Thoracic aorta (tissue), 2 donors: ENCODE data around the gene OR6F1. TPM values are rescaled to one million over a fixed set of nuclear protein-coding genes. Genes with fewer than 3 reads are reported as not detected.
"Not testable (repeated sequence)": the region's sequence is repeated elsewhere in the genome, so short reads cannot be mapped to it uniquely, and the experiment has no call there.

Source experiments
- ATAC-seq: fragments of 150-250 bp; one replicate; pipeline ENCODE4 v1.8.0; 2017; ENCODE audit warnings: low read depth; ENCODE audit not compliant: insufficient number of reproducible peaks, low FRiP score
- DNase-seq: peaks from one replicate; pipeline ENCODE4 v3.0.0-alpha.2; 2020; ENCODE audit warnings: low spot score
- H3K27ac ChIP-seq, 2 donors: fragments of 200-600 bp; sonication (generic); 1 replicate in 1 of 2; 2 replicates in 1 of 2; pipeline ENCODE4 v1.5.1; 2016; ENCODE audit warnings: mild to moderate bottlenecking in 2 of 2, moderate library complexity in 2 of 2
- H3K27me3 ChIP-seq: fragments of 200-600 bp; sonication (generic); replicated peaks from 2 replicates; pipeline ENCODE4 v1.6.0; 2016; ENCODE audit warnings: mild to moderate bottlenecking; ENCODE audit not compliant: insufficient read depth
- H3K36me3 ChIP-seq: fragments of 200-600 bp; sonication (generic); one replicate; pipeline ENCODE4 v1.5.1; 2016
- H3K4me1 ChIP-seq, 2 donors: fragments of 200-600 bp; sonication (generic); 1 replicate in 1 of 2; 2 replicates in 1 of 2; pipeline versions ENCODE4 v1.5.1 to v1.6.0; 2016; ENCODE audit warnings: low read depth in 2 of 2, mild to moderate bottlenecking in 1 of 2; ENCODE audit not compliant: control insufficient read depth in 1 of 2
- H3K4me3 ChIP-seq: fragments of 200-600 bp; sonication (generic); 2 replicates; pipeline ENCODE4 v1.5.1; 2016; ENCODE audit warnings: mild to moderate bottlenecking
- H3K9me3 ChIP-seq: fragments of 200-600 bp; sonication (generic); 2 replicates; pipeline ENCODE4 v1.5.1; 2016
- CTCF ChIP-seq: fragments of 200-600 bp; sonication (generic); IDR thresholded peaks from one replicate; pipeline ENCODE4 v1.5.1; 2019; ENCODE audit warnings: antibody characterized with exemption
- total RNA-seq, 2 donors: library from RNA; depleted of rRNA; stranded (reverse); fragments of >200 nt; gene quantifications; one replicate each; pipeline versions ENCODE4 v1.1.0 to v1.2.3, GENCODE V29; 2016

Gene OR6F1
- total RNA-seq, 2 donors from 2014 or later: not detected

GRCh38 chr1:247713753-247714152 lies 2.7 kb downstream of the OR6F1 start:
- Histone ChIP-seq H3K27ac (no peak overlapping the region), H3K36me3 (no peaks in the 10 kb centered on the region), H3K4me3 (no peak overlapping the region), H3K4me1 (no peaks in the 10 kb centered on the region), H3K27me3 (no peaks in the 10 kb centered on the region), H3K9me3 (no peaks in the 10 kb centered on the region)
- ATAC-seq (no peak), DNase-seq (no peak)
- no peak for TF ChIP-seq CTCF

DNA sequence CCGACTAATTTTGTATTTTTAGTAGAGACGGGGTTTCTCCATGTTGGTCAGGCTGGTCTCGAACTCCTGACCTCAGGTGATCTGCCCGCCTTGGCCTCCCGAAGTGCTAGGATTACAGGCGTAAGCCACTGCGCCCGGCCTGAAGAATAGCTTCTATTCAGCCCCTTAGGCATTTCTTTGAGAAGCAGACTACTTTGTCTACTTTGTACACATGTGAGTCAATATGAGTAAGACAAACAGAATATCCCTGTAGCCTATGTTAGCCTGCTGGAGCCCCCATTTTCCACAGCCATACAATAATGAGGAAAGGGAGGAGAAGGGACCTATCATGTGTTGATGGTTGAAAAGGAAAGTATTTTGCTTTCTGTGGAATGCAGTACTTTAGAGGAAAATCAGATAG lies 5.8 kb downstream of the OR6F1 start:
- not testable (repeated sequence) for ATAC-seq, H3K36me3 ChIP-seq, H3K4me1 ChIP-seq, H3K9me3 ChIP-seq, DNase-seq, H3K27me3 ChIP-seq, H3K4me3 ChIP-seq, H3K27ac ChIP-seq

- TF ChIP-seq CTCF: no peak
- DNase-seq: no peak
Measured at GRCh38 chr1:247701338-247701737, 15.1 kb downstream of the OR6F1 start.

DNA sequence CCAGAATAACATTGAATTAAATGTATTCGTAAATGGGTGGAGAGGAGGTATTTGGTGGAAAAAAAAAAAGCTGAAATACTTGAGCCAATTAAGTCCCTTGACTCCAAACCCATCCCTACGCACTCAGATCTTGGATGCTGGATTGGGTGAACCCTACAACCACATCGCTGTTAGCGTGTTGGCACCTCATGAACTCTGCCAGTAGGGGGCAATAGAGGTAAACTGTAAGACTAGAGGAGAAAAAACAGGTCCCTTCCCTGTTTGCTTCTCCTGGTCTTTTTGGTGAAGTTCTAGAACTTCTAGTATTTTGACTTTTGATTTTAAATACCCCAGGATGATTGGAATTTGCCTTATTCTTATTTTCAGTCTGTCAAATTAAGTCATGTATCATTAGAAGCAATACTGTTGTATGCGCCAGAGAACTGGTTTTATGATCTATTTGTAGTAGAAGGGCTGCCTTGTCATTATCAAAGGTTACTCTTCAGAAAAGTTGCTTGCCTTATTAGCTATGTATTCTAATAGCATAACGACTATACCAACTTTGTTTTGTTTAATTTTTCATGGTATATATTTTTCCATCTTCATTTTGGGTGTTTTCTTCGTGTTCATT lies 35.1 kb downstream of the OR6F1 start:
- Histone ChIP-seq H3K4me3 (no peak overlapping the region), H3K27ac (no peak overlapping the region), H3K4me1 (no peaks in the 10 kb centered on the region), H3K27me3 (no peaks in the 10 kb centered on the region), H3K36me3 (no peaks in the 10 kb centered on the region), H3K9me3 (no peaks in the 10 kb centered on the region)
- DNase-seq (no peak), ATAC-seq (no peak)
- TF ChIP-seq CTCF: peak; percentile 10

More at GRCh38 chr1:247701338-247701737, 15.1 kb downstream of the OR6F1 start:
- H3K27ac ChIP-seq: no peak overlapping the region
- no peak overlapping the region for H3K4me3 ChIP-seq
- H3K36me3 ChIP-seq: no peaks in the 10 kb centered on the region
- no peaks in the 10 kb centered on the region for H3K9me3 ChIP-seq
- no peak for ATAC-seq
- H3K4me1 ChIP-seq: no peaks in the 10 kb centered on the region
- no peaks in the 10 kb centered on the region for H3K27me3 ChIP-seq

- no peak for TF ChIP-seq CTCF
- Histone ChIP-seq H3K27me3 (no peaks in the 10 kb centered on the region), H3K36me3 (no peaks in the 10 kb centered on the region), H3K4me3 (no peak overlapping the region), H3K27ac (no peak overlapping the region), H3K4me1 (no peaks in the 10 kb centered on the region), H3K9me3 (no peaks in the 10 kb centered on the region)
- DNase-seq: no peak
- no peak for ATAC-seq
Measured at GRCh38 chr1:247680171-247680570, 36.3 kb downstream of the OR6F1 start.

DNA sequence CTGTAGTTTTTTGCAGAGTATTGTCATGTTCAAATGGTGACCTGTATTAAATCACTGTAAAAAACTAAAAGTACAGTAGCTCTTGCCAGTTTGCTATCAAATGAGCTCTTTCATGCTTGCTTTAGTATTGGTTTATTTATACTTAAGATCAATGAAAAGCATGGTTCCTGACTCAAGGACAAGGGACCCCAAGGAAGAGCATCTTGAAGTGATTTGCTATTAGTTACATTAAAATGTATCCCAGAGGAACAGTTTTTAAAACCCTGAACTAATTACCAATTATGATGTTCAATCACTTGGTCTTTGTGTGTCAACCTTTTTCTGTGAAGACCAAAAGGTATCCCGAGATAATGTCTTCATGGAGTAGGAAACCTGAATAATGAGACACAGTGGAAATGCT lies 36.8 kb downstream of the OR6F1 start, which contains the start of gene OR13G1:
Gene OR13G1 (minus strand): TSS at position 101 of the 400 bp plus-strand sequence. CDS start 6,698 bp downstream, outside the sequence.
- Histone ChIP-seq H3K4me1 (no peaks in the 10 kb centered on the region), H3K27me3 (no peaks in the 10 kb centered on the region), H3K9me3 (no peaks in the 10 kb centered on the region), H3K4me3 (no peak within 1 kb of the TSS), H3K27ac (no peak within 1 kb of the TSS), H3K36me3 (no peaks in the 10 kb centered on the region)
- DNase-seq (no peak), ATAC-seq (no peak)
- TF ChIP-seq CTCF: no peak
